Fibroblast of skin of right biceps (primary cell): Measurements from ENCODE around the gene ARRB2.
"Not testable (repeated sequence)": the region's sequence is repeated elsewhere in the genome, so short reads cannot be mapped to it uniquely, and the experiment has no call there.

Source experiments
- DNase-seq: peaks from one replicate; pipeline ENCODE4 v3.0.0-alpha.2; 2013

The ARRB2 gene

DNA sequence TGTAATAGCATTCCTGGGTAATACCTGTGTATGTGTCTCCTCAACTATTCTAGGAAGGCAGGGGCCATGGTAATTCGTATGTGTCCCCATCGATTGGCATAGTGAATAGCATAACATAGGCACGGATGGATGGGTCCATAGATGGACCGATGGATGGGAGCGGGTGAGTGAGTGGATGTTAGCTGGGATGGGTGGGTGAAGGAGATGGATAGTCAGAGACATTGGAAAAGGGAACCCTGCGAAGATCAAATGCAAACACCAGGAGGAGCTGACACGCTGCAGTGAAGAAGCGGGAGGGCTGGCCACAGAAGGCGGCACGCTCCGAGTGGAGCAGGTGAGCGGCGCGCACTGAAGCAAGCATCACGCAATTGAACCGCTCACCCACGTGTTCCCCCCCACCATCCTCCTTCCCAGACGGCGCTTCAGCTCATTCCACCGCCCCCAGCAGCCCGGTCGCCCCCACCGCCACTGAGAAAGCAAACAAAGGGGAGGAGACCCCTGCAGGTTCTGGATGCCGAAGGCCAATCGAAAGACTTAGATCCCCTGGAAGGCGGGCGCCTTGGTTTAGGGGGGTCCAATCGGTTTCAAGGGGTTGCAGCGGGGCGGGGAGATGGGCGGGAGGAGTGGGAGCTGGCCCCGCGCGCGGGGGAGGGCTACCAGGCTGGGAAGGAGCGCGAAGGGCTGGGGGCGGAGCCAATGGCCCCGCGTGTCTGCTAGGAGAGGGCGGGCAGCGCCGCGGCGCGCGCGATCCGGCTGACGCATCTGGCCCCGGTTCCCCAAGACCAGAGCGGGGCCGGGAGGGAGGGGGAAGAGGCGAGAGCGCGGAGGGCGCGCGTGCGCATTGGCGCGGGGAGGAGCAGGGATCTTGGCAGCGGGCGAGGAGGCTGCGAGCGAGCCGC lies at the start of gene ARRB2:
Gene ARRB2 (plus strand): TSS at position 839 of the 899 bp plus-strand sequence. CDS start 90 bp downstream, outside the sequence.
- peak; percentile 98 for DNase-seq

DNA sequence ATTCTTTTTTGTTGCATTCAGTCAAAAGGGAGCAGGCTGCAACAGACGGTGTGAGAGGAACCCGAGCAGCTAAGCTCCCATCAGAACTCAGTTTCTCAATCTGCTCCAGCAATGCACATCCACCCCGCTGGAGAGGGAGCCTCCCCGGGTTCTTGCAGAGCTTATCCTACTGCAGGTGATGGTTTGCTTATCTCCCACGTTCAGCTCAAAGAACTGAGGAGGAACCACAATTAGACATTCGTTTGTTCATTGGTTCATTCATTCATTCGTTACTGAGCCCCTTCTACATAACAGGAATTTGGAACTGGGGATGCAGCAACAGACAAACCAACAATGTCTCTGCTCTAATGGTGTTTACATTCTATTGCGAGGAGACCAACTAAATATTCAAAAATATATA lies 46.7 kb upstream of the ARRB2 start:
- no peak for DNase-seq

GRCh38 chr17:4664230-4664629 lies 46.2 kb upstream of the ARRB2 start:
- DNase-seq: no peak

- DNase-seq: no peak
Measured at GRCh38 chr17:4665027-4665426, 45.4 kb upstream of the ARRB2 start.

DNA sequence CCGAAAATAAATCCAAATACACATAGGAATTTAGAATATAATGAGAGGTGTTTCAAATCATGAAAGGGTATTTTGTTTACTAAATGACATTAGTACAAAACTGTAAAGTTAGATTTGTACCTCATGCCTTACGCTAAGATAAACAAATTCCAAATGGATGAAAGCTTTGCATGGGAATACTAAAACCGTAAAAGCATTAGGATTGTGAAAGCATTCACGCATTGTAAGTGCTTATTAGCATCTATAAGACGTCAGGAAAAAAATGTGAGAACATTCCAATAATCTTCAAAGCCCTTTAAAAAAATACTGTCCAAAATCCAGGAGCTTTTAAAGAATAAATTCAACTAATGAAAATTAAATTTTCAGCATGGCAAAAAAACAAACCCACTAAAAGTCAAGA lies 44.1 kb upstream of the ARRB2 start:
- no peak for DNase-seq

GRCh38 chr17:4667166-4667565 lies 43.3 kb upstream of the ARRB2 start:
- no peak for DNase-seq

DNA sequence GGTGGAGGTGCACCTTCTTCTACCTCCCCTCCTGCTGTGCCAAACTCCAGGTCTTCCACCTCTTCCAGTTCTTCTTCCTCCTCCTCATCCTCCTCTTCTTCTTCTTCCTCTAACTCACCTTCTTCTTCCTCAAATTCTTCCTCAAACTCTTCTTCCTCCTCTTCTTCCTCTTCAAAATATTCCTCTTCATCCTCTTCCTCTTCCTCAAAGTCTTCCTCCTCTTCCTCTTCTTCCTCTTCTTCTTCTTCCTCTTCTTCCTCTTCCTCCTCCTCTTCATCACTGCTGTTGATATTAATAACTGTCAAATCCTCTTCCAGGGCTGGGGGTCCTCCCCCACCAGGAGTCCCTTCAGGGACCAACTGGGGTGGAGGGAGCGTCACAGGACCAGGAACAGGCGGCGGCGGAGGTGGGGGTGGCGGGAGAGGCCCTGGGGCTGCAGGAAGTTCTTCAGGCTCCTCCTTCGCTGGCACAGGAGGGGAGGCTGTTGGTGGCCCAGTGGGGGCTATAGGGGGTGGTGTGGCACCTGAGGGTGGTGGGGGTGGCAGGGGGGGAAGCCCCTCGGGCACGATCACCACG lies 38.3 kb upstream of the ARRB2 start:
- no peak for DNase-seq

DNA sequence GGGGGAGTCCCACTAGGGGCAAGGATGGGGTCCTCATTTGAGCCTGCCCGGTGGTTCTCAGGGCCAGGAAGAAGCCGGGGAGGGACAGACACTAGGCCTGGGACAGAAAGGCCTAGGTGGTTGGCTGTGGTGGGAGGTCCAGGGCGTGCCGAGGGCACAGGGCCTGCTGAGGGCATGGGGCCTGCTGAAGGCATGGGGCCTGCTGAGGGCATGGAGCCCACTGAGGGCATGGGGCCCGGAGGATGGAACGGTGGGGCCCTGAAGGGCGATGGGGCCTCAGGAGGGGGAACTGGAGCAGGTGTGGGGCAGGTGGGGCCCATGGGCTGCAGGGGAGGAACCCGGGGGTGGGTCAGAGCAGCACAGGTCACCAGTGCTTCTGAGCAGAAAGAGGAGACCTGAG lies 37.7 kb upstream of the ARRB2 start:
- DNase-seq: no peak

GRCh38 chr17:4673169-4673568 lies 37.3 kb upstream of the ARRB2 start:
- DNase-seq: no peak

DNA sequence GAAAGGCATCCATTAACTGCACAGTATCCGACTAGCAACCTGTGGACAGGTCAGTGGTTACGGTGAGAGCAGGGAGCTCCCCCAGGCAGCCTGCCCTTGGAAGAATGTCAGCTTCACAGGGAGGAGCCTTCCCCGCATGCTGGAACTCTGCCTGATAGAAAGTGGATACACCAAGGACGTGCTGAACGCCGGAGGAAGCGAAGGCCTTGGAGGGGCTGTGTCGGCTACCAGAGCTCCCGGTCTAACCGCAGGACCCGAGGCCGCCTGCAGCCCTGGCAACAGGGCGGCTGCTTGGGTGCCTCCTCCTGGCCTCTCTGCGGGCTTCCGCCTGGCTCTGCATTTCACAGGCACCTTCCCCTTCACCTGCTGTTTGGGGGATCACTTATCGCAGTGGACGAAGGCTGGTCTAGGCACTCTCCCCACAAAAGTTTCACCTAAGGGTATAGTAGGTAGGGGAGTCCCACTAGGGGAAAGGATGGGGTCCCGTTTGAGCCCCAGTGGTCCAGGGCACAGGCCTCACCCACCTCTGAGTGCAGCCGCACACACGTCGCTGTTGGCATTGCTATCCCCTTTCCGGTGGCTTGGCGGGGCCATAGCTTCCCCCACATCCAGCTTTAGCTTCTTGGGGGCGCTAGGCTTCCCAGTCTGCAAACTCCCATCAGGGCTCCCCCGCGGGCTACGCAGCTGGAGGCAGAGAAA lies 36.3 kb upstream of the ARRB2 start:
- DNase-seq: no peak

GRCh38 chr17:4674685-4674998 lies 35.8 kb upstream of the ARRB2 start:
- DNase-seq: no peak

DNA sequence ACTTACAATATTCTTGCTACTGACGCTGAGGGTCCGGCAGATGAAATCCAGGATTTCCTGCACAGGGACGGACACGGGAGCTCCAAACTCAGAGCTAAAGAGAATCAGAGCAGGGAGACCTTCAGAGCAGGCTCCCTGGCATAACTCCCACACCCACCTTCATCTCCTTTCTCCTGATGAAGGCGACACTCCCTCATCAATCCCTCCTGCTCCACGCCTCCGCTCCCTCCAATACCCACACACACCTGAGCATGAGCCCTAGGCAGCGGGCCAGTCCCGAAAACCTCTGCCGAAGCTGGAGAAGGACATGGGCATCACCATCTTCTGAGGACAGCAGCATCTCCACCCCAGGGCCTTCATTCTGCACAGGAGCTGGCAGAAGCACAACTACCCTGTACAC lies 34.6 kb upstream of the ARRB2 start:
- no peak for DNase-seq

DNA sequence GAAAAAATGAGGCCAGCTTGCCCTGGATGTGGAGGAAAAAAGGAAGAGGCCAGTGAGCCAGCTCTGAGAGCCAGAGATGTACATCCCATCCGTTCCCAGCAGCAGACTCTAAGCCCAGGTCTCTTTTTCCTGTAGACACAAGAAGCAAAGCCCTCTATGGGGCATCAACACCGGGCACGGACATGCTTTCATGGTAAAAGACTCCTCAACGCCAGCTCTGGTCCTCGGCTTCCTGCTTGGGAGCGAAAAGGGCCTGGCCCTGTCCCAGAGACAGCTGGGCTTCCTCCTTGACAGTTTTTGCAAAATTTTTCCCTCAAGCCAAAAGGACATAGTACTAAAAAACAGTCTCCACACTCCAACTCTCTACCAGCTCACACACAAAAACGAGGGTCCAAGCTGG lies 33.6 kb upstream of the ARRB2 start:
- DNase-seq: no peak

- DNase-seq: peak; percentile 81
Measured at GRCh38 chr17:4678448-4679026, 31.9 kb upstream of the ARRB2 start.

GRCh38 chr17:4679658-4680057 lies 30.8 kb upstream of the ARRB2 start:
- peak; percentile 61 for DNase-seq

DNA sequence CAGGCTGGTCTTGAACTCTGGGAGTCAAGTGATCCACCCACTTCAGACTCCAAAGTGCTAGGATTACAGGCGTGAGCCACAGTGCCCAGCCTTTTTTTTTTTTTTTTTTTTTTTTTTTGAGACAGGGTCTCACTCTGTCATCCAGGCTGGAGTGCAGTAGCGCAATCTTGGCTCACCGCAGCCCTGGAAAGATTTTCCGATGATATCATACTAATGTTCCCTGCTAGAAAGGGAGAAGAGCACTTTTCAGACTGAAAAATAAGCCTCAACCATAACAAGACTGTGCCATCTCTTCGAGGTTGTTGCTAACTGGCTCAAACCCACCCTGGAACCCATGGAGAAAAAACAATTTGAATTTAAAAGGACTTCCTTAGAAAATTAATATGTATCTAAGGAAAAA lies 26.7 kb upstream of the ARRB2 start:
- peak; percentile 15 for DNase-seq

DNA sequence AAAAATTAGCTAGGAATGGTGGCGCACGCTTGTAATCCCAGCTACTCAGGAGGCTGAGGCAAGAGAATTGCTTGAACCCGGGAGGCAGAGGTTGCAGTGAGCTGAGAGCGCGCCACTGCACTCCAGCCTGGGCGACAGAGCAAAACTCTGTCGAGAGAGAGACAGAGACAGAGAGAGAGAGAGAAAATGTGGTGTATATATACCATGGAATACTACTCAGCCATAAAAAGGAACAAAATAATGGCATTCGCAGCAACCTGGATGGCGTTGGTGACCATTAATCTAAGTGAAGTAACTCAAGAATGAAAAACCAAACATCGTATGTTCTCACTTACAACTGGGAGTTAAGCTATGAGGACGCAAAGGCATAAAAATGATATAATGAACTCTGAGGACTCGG lies 20.6 kb upstream of the ARRB2 start:
- DNase-seq: not testable (repeated sequence)

- DNase-seq: no peak
Measured at GRCh38 chr17:4690745-4691144, 19.7 kb upstream of the ARRB2 start.

- peak; percentile 24 for DNase-seq
Measured at GRCh38 chr17:4691686-4692085, 18.7 kb upstream of the ARRB2 start.

DNA sequence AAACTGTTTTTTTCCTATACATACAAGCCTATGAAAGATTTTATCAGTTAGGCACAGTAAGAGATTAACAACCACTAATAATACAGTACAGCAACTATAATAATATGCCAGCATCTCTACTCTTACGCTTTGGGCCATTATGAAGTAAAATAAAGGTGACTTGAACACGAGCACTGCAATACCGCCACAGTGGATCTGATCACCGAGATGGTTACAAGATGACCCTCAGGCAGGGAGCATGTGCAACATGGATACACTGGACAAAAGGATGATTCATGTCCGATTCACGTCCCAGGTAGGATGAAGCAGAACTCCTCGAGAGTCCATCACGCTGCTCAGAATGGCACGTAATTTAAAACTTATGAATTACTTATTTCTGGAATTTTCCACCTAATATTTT lies 17.0 kb upstream of the ARRB2 start:
- no peak for DNase-seq

DNA sequence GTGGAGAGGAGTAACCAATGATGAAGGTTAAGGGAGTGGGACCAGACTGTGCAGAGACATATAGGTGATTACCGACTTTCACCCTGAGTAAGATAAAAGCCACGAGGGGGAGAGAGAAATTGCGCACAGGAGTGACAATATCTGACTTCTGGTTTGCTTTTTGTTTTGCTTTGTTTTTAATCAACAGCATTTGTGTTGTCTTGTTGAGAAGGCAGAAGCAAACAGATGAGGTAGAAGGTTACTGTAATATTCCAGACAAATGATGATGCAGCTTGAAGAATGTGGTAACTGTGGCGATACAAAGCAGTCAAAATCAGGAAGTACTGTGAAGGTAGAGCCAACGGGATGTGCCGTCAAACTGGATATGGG lies 14.0 kb upstream of the ARRB2 start:
- no peak for DNase-seq

DNA sequence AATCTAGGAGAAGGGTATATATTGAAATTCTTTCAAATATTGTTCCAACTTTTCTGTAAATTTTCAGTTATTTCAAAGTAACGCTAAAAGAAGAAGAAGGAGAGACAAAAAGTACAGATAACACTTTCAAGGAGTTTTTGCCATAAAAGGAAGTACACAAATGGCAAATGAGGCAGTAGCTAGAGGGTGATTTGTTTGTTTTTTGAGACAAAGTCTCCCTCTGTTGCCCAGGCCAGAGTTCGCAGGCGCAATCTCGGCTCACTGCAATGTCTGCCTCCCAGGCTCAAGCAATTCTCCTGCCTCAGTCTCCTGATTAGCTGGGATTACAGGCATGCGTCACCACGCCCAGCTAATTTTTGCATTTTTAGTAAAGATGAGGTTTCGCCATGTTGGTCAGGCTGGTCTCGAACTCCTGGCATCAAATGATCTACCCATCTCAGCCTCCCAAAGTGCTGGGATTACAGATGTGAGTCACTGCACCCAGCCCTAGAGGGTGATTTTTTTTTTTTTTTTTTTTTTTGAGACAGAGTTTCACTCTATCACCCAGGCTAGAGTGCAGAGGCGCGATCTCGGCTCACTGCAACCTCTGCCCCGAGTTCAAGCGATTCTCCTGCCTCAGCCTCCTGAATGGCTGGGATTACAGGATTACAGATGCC lies 10.9 kb upstream of the ARRB2 start:
- not testable (repeated sequence) for DNase-seq

DNA sequence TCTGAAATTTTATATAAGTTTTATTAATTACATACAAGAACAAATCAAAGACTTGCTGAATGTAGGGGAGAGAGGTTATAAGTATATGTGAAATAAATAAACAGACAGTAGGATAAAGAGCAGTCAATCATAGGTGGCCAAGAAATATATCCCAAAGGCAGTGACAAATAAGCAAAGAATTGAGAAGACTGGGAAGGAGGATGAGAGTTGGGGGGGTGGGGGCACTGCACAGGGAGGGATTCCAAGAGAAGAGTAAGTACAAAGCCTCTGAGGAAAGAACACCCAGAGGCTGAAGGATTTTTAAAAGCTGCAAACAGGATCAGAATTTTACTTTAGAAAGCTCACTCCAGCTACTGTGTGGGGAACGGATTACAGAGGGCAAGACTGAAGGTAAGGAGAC lies 9.3 kb upstream of the ARRB2 start:
- no peak for DNase-seq
